ENCODE results near the gene ZNF613.
"Not testable (repeated sequence)": the region's sequence is repeated elsewhere in the genome, so short reads cannot be mapped to it uniquely, and the experiment has no call there.

The ZNF613 gene

GRCh38 chr19:51959791-51960190 is 32.5 kb downstream of the ZNF613 start:
- DNase-seq = no peak
- H3K27ac ChIP-seq = no peak overlapping the region
- peaks cover 4% of the 10 kb centered on the region for H3K36me3 ChIP-seq (replicated peaks)
- in situ Hi-C loops (cut with HindIII; ENCODE audit: low pct_ligation_motif_present, low sequenced_read_pairs) = no loop called here
- H3K27me3 ChIP-seq (replicated peaks) = no peaks in the 10 kb centered on the region
- TF ChIP-seq, protein P1, sequence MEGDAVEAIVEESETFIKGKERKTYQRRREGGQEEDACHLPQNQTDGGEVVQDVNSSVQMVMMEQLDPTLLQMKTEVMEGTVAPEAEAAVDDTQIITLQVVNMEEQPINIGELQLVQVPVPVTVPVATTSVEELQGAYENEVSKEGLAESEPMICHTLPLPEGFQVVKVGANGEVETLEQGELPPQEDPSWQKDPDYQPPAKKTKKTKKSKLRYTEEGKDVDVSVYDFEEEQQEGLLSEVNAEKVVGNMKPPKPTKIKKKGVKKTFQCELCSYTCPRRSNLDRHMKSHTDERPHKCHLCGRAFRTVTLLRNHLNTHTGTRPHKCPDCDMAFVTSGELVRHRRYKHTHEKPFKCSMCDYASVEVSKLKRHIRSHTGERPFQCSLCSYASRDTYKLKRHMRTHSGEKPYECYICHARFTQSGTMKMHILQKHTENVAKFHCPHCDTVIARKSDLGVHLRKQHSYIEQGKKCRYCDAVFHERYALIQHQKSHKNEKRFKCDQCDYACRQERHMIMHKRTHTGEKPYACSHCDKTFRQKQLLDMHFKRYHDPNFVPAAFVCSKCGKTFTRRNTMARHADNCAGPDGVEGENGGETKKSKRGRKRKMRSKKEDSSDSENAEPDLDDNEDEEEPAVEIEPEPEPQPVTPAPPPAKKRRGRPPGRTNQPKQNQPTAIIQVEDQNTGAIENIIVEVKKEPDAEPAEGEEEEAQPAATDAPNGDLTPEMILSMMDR (IDR thresholded peaks at IDR 0.05; ENCODE audit: low read depth, low read length, missing control alignments) = no peak
- no peak overlapping the region for H3K4me3 ChIP-seq (ENCODE audit: low read depth, low read length)

DNA sequence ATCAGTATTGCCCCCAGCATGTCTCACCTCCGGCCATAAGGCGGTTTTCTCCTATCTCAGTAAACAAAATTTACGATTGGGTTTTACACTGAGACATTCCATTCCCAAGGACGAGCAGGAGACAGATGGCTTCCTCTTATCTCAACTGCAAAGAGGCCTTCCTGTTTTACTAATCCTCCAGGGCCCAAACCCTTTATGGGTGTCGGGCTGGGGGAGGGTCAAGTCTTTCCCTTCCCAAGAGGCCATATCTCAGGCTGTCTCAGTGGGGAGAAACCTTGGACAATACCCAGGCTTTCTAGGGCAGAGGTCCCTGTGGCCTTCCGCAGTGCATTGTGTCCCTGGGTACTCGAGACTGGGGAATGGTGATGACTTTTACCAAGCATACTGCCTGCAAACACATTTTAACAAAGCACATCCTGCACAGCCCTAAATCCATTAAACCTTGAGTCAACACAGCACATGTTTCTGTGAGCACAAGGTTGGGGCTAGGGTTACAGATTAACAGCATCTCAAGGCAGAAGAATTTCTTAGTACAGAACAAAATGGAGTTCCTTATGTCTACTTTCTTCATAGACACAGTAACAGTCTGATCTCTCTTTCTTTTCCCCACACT is 33.5 kb downstream of the ZNF613 start:
- DNase-seq; H3K4me3 ChIP-seq (ENCODE audit: low read depth, low read length); H3K27me3 ChIP-seq (replicated peaks); H3K27ac ChIP-seq; in situ Hi-C loops (cut with HindIII; ENCODE audit: low pct_ligation_motif_present, low sequenced_read_pairs): not testable (repeated sequence)
- peaks cover 13% of the 10 kb centered on the region for H3K36me3 ChIP-seq (replicated peaks)

DNA sequence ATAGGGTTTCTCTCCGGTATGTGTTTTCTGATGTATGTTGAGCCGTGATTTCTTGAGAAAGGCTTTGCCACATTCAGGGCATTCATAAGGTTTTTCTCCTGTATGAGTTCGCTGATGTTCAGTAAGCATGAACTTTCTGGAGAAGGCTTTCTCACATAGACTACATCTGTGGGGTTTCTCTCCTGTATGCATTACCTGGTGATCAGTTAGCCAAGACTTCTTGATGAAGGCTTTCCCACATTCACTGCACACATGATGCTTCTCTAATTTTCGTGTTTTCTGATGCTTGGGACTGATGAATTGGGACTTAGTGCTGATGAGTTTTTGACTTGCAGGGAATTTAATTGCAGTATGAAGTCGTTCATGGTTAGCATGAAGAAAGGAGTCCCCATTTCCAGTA is 38.3 kb downstream of the ZNF613 start:
- DNase-seq = no peak
- in situ Hi-C loops (cut with HindIII; ENCODE audit: low pct_ligation_motif_present, low sequenced_read_pairs) = no loop called here
- Histone ChIP-seq H3K4me3 (ENCODE audit: low read depth, low read length) (no peak overlapping the region), H3K36me3 (replicated peaks) (peaks cover 43% of the 10 kb centered on the region), H3K27me3 (replicated peaks) (no peaks in the 10 kb centered on the region), H3K27ac (no peak overlapping the region)
- TF ChIP-seq, protein P1 (IDR thresholded peaks at IDR 0.05; ENCODE audit: low read depth, low read length, missing control alignments) = no peak

- Histone ChIP-seq H3K27ac (no peak overlapping the region), H3K4me3 (ENCODE audit: low read depth, low read length) (no peak overlapping the region), H3K27me3 (replicated peaks) (no peaks in the 10 kb centered on the region), H3K36me3 (replicated peaks) (peaks cover 59% of the 10 kb centered on the region)
- TF ChIP-seq, protein P1 (IDR thresholded peaks at IDR 0.05; ENCODE audit: low read depth, low read length, missing control alignments) = no peak
- in situ Hi-C loops (cut with HindIII; ENCODE audit: low pct_ligation_motif_present, low sequenced_read_pairs) = no loop called here
- no peak for DNase-seq
These were observed 43.4 kb downstream of the ZNF613 start for GRCh38 chr19:51970718-51971117.

DNA sequence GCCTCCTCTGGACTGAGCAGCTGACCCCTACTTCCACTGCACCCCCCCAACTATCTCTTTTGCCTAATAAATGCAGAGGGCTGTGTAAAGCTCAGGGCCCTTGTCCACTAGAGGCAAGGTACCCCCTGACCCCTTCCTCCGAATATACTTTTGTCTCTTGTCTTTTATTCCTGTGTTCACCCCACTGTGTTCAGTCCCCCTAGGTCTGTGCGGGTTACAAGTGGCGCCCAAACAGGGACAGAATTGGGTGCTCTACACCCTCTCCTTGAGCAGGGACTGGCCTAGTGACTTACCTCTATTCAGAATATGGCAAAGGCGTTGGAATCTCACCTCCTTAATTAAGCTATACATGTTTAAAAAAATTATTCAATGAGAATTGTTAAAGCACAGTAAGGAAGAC is 44.4 kb downstream of the ZNF613 start:
- H3K4me3 ChIP-seq (ENCODE audit: low read depth, low read length) = no peak overlapping the region
- no peak overlapping the region for H3K27ac ChIP-seq
- no peaks in the 10 kb centered on the region for H3K27me3 ChIP-seq (replicated peaks)
- TF ChIP-seq, protein P1 (IDR thresholded peaks at IDR 0.05; ENCODE audit: low read depth, low read length, missing control alignments) = no peak
- peaks cover 51% of the 10 kb centered on the region for H3K36me3 ChIP-seq (replicated peaks)
- in situ Hi-C loops (cut with HindIII; ENCODE audit: low pct_ligation_motif_present, low sequenced_read_pairs) = no loop called here
- DNase-seq = no peak

- H3K27me3 ChIP-seq (replicated peaks); in situ Hi-C loops (cut with HindIII; ENCODE audit: low pct_ligation_motif_present, low sequenced_read_pairs); DNase-seq; H3K4me3 ChIP-seq (ENCODE audit: low read depth, low read length); H3K27ac ChIP-seq: not testable (repeated sequence)
- peaks cover 27% of the 10 kb centered on the region for H3K36me3 ChIP-seq (replicated peaks)
These were observed 48.5 kb downstream of the ZNF613 start for GRCh38 chr19:51975787-51976186.

DNA sequence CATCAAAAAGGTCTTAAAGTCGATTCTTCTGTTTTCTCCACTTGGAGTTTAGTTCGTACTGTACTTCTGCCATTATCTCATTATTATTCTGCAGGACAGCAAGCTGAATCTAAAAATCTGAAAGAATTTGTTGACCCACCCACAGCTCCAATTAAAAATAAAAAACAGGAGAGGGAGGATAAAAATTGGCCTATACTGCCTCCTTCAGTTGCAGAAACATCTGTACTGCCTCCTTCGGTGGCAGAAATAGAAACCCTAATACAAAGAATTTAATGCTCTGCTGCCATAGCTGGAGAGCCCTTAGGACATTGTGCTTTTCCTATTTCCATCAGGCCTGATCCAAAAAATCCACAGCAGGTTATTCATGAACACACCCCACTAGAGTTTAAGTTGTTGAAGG is 49.6 kb downstream of the ZNF613 start:
- no peaks in the 10 kb centered on the region for H3K27me3 ChIP-seq (replicated peaks)
- H3K27ac ChIP-seq = no peak overlapping the region
- no peak for DNase-seq
- H3K36me3 ChIP-seq (replicated peaks) = peaks cover 17% of the 10 kb centered on the region
- TF ChIP-seq, protein P1 (IDR thresholded peaks at IDR 0.05; ENCODE audit: low read depth, low read length, missing control alignments) = no peak
- H3K4me3 ChIP-seq (ENCODE audit: low read depth, low read length) = no peak overlapping the region
- in situ Hi-C loops (cut with HindIII; ENCODE audit: low pct_ligation_motif_present, low sequenced_read_pairs) = no loop called here

Measured in brain microvascular endothelial cell (primary cell).